ENCODE data around the gene SRRM1. TPM values are rescaled to one million over a fixed set of nuclear protein-coding genes. Genes with fewer than 3 reads are reported as not detected.

The SRRM1 gene
- polyA plus RNA-seq, 1 donor (not counting 4 experiments of a cell fraction or from before 2014, with no cell fraction given): 56.1 TPM

DNA sequence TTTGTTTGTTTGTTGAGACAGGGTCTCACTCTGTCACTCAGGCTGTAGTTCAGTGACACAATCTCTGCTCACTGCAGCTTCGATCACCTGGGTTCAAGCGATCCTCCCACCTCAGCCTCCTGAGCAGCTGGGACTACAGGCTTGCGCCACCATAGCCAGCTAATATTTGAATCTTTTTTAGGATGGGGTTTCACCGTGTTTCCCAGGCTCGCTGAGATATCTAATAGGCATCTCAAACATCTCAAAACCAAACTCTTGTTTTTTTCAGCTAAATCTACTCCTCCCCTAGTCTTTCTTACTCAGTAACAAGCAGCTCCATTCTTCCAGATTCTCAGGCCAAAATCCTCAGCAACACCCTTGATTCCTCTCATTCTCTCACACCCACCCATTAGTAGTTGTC lies 22.0 kb upstream of the SRRM1 start:
- no peak for TF ChIP-seq EZH2 (IDR thresholded peaks at IDR 0.05; ENCODE audit: low read length)
- TF ChIP-seq, protein P1, sequence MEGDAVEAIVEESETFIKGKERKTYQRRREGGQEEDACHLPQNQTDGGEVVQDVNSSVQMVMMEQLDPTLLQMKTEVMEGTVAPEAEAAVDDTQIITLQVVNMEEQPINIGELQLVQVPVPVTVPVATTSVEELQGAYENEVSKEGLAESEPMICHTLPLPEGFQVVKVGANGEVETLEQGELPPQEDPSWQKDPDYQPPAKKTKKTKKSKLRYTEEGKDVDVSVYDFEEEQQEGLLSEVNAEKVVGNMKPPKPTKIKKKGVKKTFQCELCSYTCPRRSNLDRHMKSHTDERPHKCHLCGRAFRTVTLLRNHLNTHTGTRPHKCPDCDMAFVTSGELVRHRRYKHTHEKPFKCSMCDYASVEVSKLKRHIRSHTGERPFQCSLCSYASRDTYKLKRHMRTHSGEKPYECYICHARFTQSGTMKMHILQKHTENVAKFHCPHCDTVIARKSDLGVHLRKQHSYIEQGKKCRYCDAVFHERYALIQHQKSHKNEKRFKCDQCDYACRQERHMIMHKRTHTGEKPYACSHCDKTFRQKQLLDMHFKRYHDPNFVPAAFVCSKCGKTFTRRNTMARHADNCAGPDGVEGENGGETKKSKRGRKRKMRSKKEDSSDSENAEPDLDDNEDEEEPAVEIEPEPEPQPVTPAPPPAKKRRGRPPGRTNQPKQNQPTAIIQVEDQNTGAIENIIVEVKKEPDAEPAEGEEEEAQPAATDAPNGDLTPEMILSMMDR (optimal IDR thresholded peaks at IDR 0.05 in 1 of 3, IDR thresholded peaks at IDR 0.05 in 1 of 3, conservative IDR thresholded peaks at IDR 0.05 in 1 of 3; ENCODE audit: extremely low read depth in 1 of 3, insufficient read depth in 2 of 3, low read length in 3 of 3): no peak
- Histone ChIP-seq H3K4me2 (ENCODE audit: control insufficient read depth, extremely low read depth, insufficient read depth, low read depth, low read length) (no peak overlapping the region), H2AFZ (ENCODE audit: control insufficient read depth, low read length) (no peak overlapping the region), H3K36me3 (ENCODE audit: control insufficient read depth in 2 of 2, extremely low read depth in 1 of 2, insufficient read depth in 2 of 2, low read length in 2 of 2) (no peaks in the 10 kb centered on the region), H3K27ac (ENCODE audit: control insufficient read depth, insufficient read depth, low read length) (no peak overlapping the region), H4K20me1 (ENCODE audit: control insufficient read depth, extremely low read depth, insufficient read depth, low read length) (no peaks in the 10 kb centered on the region), H3K9ac (ENCODE audit: control insufficient read depth, extremely low read depth, insufficient read depth, low read length) (no peak overlapping the region), H3K27me3 (ENCODE audit: control insufficient read depth, extremely low read depth, insufficient read depth, low read length) (no peaks in the 10 kb centered on the region), H3K4me1 (ENCODE audit: control insufficient read depth, extremely low read depth, insufficient read depth, low read length) (no peaks in the 10 kb centered on the region), H3K79me2 (ENCODE audit: control insufficient read depth, insufficient read depth, low read length) (no peaks in the 10 kb centered on the region), H3K9me1 (ENCODE audit: control insufficient read depth, extremely low read depth, insufficient read depth, low read length) (no peaks in the 10 kb centered on the region), H3K9me3 (ENCODE audit: control insufficient read depth, low read depth, low read length) (no peaks in the 10 kb centered on the region), H3K4me3 (ENCODE audit: control insufficient read depth in 2 of 3, extremely low read depth in 1 of 3, insufficient read depth in 2 of 3, low read depth in 1 of 3, low read length in 3 of 3) (no peak overlapping the region)
- no peak for FAIRE-seq
- dilution Hi-C loops (cut with MboI; ENCODE audit: extremely low pct_ligation_motif_present, low sequenced_read_pairs): no loop called here
- no peak for DNase-seq (ENCODE audit: low read depth, low spot score)

DNA sequence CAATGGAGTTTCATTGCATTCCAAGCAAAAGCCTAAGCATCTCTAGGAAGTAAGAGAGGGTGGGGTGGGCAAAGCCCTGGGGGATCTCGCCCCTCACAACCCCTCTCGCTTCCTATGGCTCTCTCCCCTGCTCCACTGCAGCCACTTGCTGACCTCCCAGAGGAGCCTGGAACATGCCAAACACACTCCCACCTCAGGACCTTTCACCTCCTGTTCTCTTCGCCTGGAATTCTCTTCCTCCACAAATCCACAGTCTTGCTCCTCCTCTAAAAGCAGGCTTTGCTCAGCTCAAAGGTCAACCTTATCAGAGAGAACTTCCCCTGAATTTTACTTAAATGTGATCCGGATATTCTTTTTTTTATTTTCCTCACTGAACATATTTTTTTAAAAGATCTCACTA lies 20.9 kb upstream of the SRRM1 start:
- no peak for DNase-seq (ENCODE audit: low read depth, low spot score)
- Histone ChIP-seq H3K9me1 (ENCODE audit: control insufficient read depth, extremely low read depth, insufficient read depth, low read length) (no peaks in the 10 kb centered on the region), H3K27me3 (ENCODE audit: control insufficient read depth, extremely low read depth, insufficient read depth, low read length) (no peaks in the 10 kb centered on the region), H3K36me3 (ENCODE audit: control insufficient read depth in 2 of 2, extremely low read depth in 1 of 2, insufficient read depth in 2 of 2, low read length in 2 of 2) (no peaks in the 10 kb centered on the region), H3K4me2 (ENCODE audit: control insufficient read depth, extremely low read depth, insufficient read depth, low read depth, low read length) (no peak overlapping the region), H3K27ac (ENCODE audit: control insufficient read depth, insufficient read depth, low read length) (no peak overlapping the region), H3K9ac (ENCODE audit: control insufficient read depth, extremely low read depth, insufficient read depth, low read length) (no peak overlapping the region), H3K4me1 (ENCODE audit: control insufficient read depth, extremely low read depth, insufficient read depth, low read length) (no peaks in the 10 kb centered on the region), H3K4me3 (ENCODE audit: control insufficient read depth in 2 of 3, extremely low read depth in 1 of 3, insufficient read depth in 2 of 3, low read depth in 1 of 3, low read length in 3 of 3) (no peak overlapping the region), H3K9me3 (ENCODE audit: control insufficient read depth, low read depth, low read length) (no peaks in the 10 kb centered on the region), H3K79me2 (ENCODE audit: control insufficient read depth, insufficient read depth, low read length) (no peaks in the 10 kb centered on the region), H2AFZ (ENCODE audit: control insufficient read depth, low read length) (no peak overlapping the region), H4K20me1 (ENCODE audit: control insufficient read depth, extremely low read depth, insufficient read depth, low read length) (no peaks in the 10 kb centered on the region)
- TF ChIP-seq EZH2 (IDR thresholded peaks at IDR 0.05; ENCODE audit: low read length): no peak
- TF ChIP-seq, protein P1 (optimal IDR thresholded peaks at IDR 0.05 in 1 of 3, IDR thresholded peaks at IDR 0.05 in 1 of 3, conservative IDR thresholded peaks at IDR 0.05 in 1 of 3; ENCODE audit: extremely low read depth in 1 of 3, insufficient read depth in 2 of 3, low read length in 3 of 3): no peak
- FAIRE-seq: no peak
- dilution Hi-C loops (cut with MboI; ENCODE audit: extremely low pct_ligation_motif_present, low sequenced_read_pairs): no loop called here
